Measurements from ENCODE around the gene EIF1.
"Not testable (repeated sequence)": the region's sequence is repeated elsewhere in the genome, so short reads cannot be mapped to it uniquely, and the experiment has no call there.

The EIF1 gene

GRCh38 chr17:41700843-41701242 is 12.2 kb downstream of the EIF1 start:
- not testable (repeated sequence) for DNase-seq (ENCODE audit: low spot score)

- no peak for DNase-seq (ENCODE audit: low spot score)
Measured at GRCh38 chr17:41702712-41703111, 14.0 kb downstream of the EIF1 start.

- no peak for DNase-seq (ENCODE audit: low spot score)
Measured at GRCh38 chr17:41705271-41705991, 16.7 kb downstream of the EIF1 start.

- DNase-seq (ENCODE audit: low spot score), result no peak
Measured at GRCh38 chr17:41707803-41708669, 19.4 kb downstream of the EIF1 start.

GRCh38 chr17:41710472-41711090 is 21.9 kb downstream of the EIF1 start:
- peak; percentile 73 for DNase-seq (ENCODE audit: low spot score)

GRCh38 chr17:41711669-41712400 is 23.1 kb downstream of the EIF1 start, which contains the start of gene GAST:
TSS of gene GAST (plus strand) at chr17:41712331. CDS start at chr17:41715437, 3,106 bp downstream.
- no peak for DNase-seq (ENCODE audit: low spot score)

- DNase-seq (ENCODE audit: low spot score), result no peak
Measured at GRCh38 chr17:41717408-41718286, 29.0 kb downstream of the EIF1 start.

- no peak for DNase-seq (ENCODE audit: low spot score)
Measured at GRCh38 chr17:41718287-41718645, 29.6 kb downstream of the EIF1 start.

- no peak for DNase-seq (ENCODE audit: low spot score)
Measured at GRCh38 chr17:41722231-41722630, 33.5 kb downstream of the EIF1 start.

GRCh38 chr17:41723801-41724475 is 35.3 kb downstream of the EIF1 start:
- no peak for DNase-seq (ENCODE audit: low spot score)

- no peak for DNase-seq (ENCODE audit: low spot score)
Measured at GRCh38 chr17:41724476-41725050, 35.9 kb downstream of the EIF1 start.

GRCh38 chr17:41725134-41725533 is 36.4 kb downstream of the EIF1 start:
- no peak for DNase-seq (ENCODE audit: low spot score)

- no peak for DNase-seq (ENCODE audit: low spot score)
Measured at GRCh38 chr17:41728056-41728455, 39.4 kb downstream of the EIF1 start.

- DNase-seq (ENCODE audit: low spot score), result no peak
Measured at GRCh38 chr17:41730479-41730878, 41.8 kb downstream of the EIF1 start.

- no peak for DNase-seq (ENCODE audit: low spot score)
Measured at GRCh38 chr17:41731836-41732235, 43.2 kb downstream of the EIF1 start.

- no peak for DNase-seq (ENCODE audit: low spot score)
Measured at GRCh38 chr17:41733348-41734138, 44.9 kb downstream of the EIF1 start.

GRCh38 chr17:41734139-41734948 is 45.7 kb downstream of the EIF1 start, which contains the start of gene HAP1:
TSS of gene HAP1 (minus strand) at chr17:41734643. CDS start at chr17:41734634, 9 bp downstream.
- DNase-seq (ENCODE audit: low spot score), result no peak

GRCh38 chr17:41734949-41735313 is 46.2 kb downstream of the EIF1 start:
- DNase-seq (ENCODE audit: low spot score), result no peak

Data from RKO (cell line).